Right lobe of liver (tissue), 6 donors: ENCODE data around the gene PLET1. TPM values are rescaled to one million over a fixed set of nuclear protein-coding genes. Genes with fewer than 3 reads are reported as not detected.

Experiments
- ATAC-seq, 4 donors: fragments of 200-7000 bp; cut with Tn5 transposase; one replicate each; pipeline ENCODE4 v1.9.1; 2020; ENCODE audit warnings: mild to moderate bottlenecking in 4 of 4, moderate library complexity in 4 of 4
- DNase-seq, 3 donors: peaks; one replicate each; pipeline ENCODE4 v3.0.0-alpha.2; 2020
- H3K27ac ChIP-seq, 3 donors: fragments of 200-600 bp; one replicate each; pipeline ENCODE4 v1.8.0; 2022
- H3K27me3 ChIP-seq, 2 donors: fragments of 200-600 bp; one replicate each; pipeline ENCODE4 v1.8.0; 2022
- H3K36me3 ChIP-seq, 4 donors: fragments of 200-600 bp; sonication (generic) in 1 of 4; one replicate each; pipeline versions ENCODE4 v1.5.1 to v1.8.0; 2017 to 2022; ENCODE audit warnings: control low read depth in 1 of 4
- H3K4me1 ChIP-seq, 4 donors: fragments of 200-600 bp; sonication (generic) in 1 of 4; one replicate each; pipeline versions ENCODE4 v1.5.1 to v1.8.0; 2017 to 2022; ENCODE audit warnings: control low read depth in 1 of 4
- H3K4me3 ChIP-seq, 3 donors: fragments of 200-600 bp; one replicate each; pipeline ENCODE4 v1.8.0; 2022
- H3K9me3 ChIP-seq, 4 donors: fragments of 200-600 bp; sonication (generic) in 1 of 4; one replicate each; pipeline versions ENCODE4 v1.5.1 to v1.8.0; 2017 to 2022; ENCODE audit warnings: control low read depth in 1 of 4
- CTCF ChIP-seq, 4 donors: fragments of 200-600 bp in 3 of 4; fragments of 450-650 bp in 1 of 4; IDR thresholded peaks; one replicate each; pipeline versions ENCODE4 v1.5.1 to v1.8.0; 2016 to 2022; ENCODE audit warnings: antibody characterized with exemption in 4 of 4, mild to moderate bottlenecking in 2 of 4
- POLR2A ChIP-seq: fragments of 450-650 bp; IDR thresholded peaks from one replicate; pipeline ENCODE4 v1.6.1; 2017; ENCODE audit warnings: antibody characterized with exemption, mild to moderate bottlenecking
- WGBS: methylation state at CpG from one replicate; pipeline ENCODE4 v1.1.6; 2018; ENCODE audit warnings: low coverage, low lambda C conversion rate; ENCODE audit not compliant: insufficient coverage; ENCODE audit errors: missing lambda C conversion rate; 5-methylcytosine and 5-hydroxymethylcytosine counted together
- intact Hi-C, 2 donors: fragments of 100-400 bp; cut with DNase I; formaldehyde crosslinking; loops; one replicate each; pipeline versions ENCODE4 v1.11.2 to v1.14.1; 2022
- total RNA-seq, 6 experiments: library from RNA; depleted of rRNA in 2 of 6; stranded (reverse); fragments of >200 nt in 2 of 6; fragmentation: NEBNext Ultra II Directional in 3 of 6; extraction: Animal tissue kit (Norgen Biotek cat#: 25700) in 3 of 6; gene quantifications; one replicate each; pipeline versions ENCODE4 v1.1.0 to v1.2.4, GENCODE V29; 2016 to 2023
- donor health status: DM: no; HTN: yes; CAD: no.
- donor health status: DM: no; HTN: no; CAD: no.
- donor health status: DM: no; HTN: no; CAD: no.
- donor health status: DM: no; HTN: yes; CAD: no.
- donor health status: DM: no; HTN: yes; CAD: no.

Gene PLET1
- total RNA-seq, 6 experiments from 2014 or later = not detected

GRCh38 chr11:112249871-112250610 is 10.6 kb downstream of the PLET1 start:
- Histone ChIP-seq H3K27ac (no peak overlapping the region), H3K36me3 (no peaks in the 10 kb centered on the region), H3K4me3 (no peak overlapping the region), H3K4me1 (no peaks in the 10 kb centered on the region), H3K27me3 (no peaks in the 10 kb centered on the region), H3K9me3 (no peaks in the 10 kb centered on the region)
- no peak for TF ChIP-seq CTCF (IDR thresholded peaks at IDR 0.05)
- no peak for TF ChIP-seq POLR2A
- intact Hi-C loops = no loop called here
- DNase-seq (no peak), ATAC-seq (peak in 3 of 4 donors; percentile 39 to 70 (median 53))
- WGBS = 66% methylated on average over 7 of the region's 8 CpGs

- H3K27me3 ChIP-seq = no peaks in the 10 kb centered on the region
- H3K36me3 ChIP-seq = no peaks in the 10 kb centered on the region
- intact Hi-C loops = no loop called here
- H3K9me3 ChIP-seq = no peaks in the 10 kb centered on the region
- TF ChIP-seq CTCF (IDR thresholded peaks at IDR 0.05) = no peak
- TF ChIP-seq POLR2A = no peak
- WGBS = 90% methylated on average over 2 of the region's 2 CpGs
- ATAC-seq (no peak), DNase-seq (no peak)
- no peaks in the 10 kb centered on the region for H3K4me1 ChIP-seq
- H3K4me3 ChIP-seq = no peak overlapping the region
- no peak overlapping the region for H3K27ac ChIP-seq
These were observed 12.5 kb downstream of the PLET1 start for GRCh38 chr11:112248201-112248600.

- Histone ChIP-seq H3K27me3 (no peaks in the 10 kb centered on the region), H3K4me1 (no peaks in the 10 kb centered on the region), H3K36me3 (no peaks in the 10 kb centered on the region), H3K9me3 (no peaks in the 10 kb centered on the region), H3K27ac (no peak overlapping the region), H3K4me3 (no peak overlapping the region)
- WGBS = 47% methylated on average over 4 of the region's 4 CpGs
- ATAC-seq (peak in 1 of 4 donors; percentile 55), DNase-seq (no peak)
- intact Hi-C loops = no loop called here
- TF ChIP-seq POLR2A (no peak), CTCF (IDR thresholded peaks at IDR 0.05) (no peak)
These were observed 13.5 kb downstream of the PLET1 start for GRCh38 chr11:112247201-112247600.

GRCh38 chr11:112241486-112241885 is 19.2 kb downstream of the PLET1 start:
- Histone ChIP-seq H3K27ac (peak overlapping the region in 1 of 3 donors; percentile 20), H3K9me3 (no peaks in the 10 kb centered on the region), H3K4me3 (no peak overlapping the region), H3K27me3 (no peaks in the 10 kb centered on the region), H3K4me1 (no peaks in the 10 kb centered on the region), H3K36me3 (peaks cover 4 to 22% (median 15%) of the 10 kb centered on the region in 4 donors)
- intact Hi-C loops = no loop called here
- ATAC-seq = peak in 2 of 4 donors; percentile 66 to 74
- TF ChIP-seq CTCF (IDR thresholded peaks at IDR 0.05) (no peak), POLR2A (no peak)
- DNase-seq = no peak
- 47% methylated on average over 3 of the region's 3 CpGs for WGBS
